Lung microvascular endothelial cell (primary cell): ENCODE measurements around the gene NFIA. TPM values are rescaled to one million over a fixed set of nuclear protein-coding genes. Genes with fewer than 3 reads are reported as not detected.

Experiments
- DNase-seq, 2 donors: peaks; one replicate each; pipeline versions ENCODE4 v3.0.0 to v3.0.0-alpha.2; 2010; ENCODE audit warnings: low read depth in 2 of 2
- total RNA-seq: library from RNA; depleted of rRNA; stranded (reverse); fragments of >200 nt; gene quantifications from 2 replicates; pipeline ENCODE4 v1.2.1, GENCODE V29; 2014

NFIA gene
- total RNA-seq, 1 donor from 2014 or later = 14.3 TPM

DNA sequence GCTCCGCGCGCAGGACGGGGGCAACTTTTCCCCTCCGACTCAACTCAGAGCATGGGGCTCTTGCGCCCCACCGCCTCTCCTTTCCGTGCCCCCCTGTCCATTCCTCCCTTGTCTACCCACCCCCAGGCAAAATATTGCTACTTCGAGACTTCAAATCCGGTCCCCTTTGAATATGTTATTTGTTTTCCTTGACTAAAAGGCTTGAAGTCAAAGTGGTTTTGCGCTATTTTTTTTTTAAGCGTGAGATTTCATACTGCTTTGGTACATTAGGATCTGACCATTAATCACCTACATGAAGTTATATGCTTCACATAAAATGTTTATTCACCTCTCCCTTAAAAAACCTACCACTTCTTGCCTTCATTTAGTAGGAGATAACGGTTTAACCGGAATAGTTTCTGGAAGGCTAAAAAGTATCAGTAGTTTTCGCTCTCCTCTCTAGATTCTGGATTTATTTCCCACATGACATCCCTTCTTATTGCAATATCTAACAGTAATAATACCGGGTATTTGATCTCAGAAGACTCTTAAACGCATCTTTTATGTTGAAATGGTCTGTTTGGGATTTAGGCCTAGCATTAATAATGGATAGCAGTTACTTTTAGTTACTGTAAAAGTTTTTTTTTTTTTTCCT lies 1.6 kb downstream of the NFIA start:
- peak; percentile 41 to 45 for DNase-seq

DNA sequence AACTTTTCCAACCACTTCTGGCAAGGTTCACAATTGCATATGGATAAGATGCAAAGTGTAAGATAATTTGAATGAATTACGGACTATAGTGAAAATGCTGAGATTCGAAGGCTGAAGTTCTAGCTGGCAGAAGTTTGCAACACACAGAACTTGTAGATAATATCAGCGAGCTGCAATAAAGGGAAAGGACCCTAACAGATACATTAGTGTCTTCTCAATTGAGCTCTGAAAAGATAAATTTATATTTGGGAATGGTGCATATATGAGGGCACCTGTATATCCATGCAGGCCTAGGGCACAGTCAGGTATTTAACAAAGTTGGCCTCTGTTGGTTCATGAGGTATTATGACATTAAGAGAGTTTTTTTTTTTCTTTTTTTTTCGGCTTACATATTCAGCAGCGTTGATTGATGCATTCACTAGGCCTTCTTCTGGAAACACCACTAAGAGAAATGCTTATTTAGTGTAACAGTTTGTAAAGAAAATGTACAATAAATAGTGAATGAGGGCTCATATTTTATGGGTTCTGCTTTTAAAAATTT lies 2.2 kb downstream of the NFIA start:
- DNase-seq = peak; percentile 31 to 51

DNA sequence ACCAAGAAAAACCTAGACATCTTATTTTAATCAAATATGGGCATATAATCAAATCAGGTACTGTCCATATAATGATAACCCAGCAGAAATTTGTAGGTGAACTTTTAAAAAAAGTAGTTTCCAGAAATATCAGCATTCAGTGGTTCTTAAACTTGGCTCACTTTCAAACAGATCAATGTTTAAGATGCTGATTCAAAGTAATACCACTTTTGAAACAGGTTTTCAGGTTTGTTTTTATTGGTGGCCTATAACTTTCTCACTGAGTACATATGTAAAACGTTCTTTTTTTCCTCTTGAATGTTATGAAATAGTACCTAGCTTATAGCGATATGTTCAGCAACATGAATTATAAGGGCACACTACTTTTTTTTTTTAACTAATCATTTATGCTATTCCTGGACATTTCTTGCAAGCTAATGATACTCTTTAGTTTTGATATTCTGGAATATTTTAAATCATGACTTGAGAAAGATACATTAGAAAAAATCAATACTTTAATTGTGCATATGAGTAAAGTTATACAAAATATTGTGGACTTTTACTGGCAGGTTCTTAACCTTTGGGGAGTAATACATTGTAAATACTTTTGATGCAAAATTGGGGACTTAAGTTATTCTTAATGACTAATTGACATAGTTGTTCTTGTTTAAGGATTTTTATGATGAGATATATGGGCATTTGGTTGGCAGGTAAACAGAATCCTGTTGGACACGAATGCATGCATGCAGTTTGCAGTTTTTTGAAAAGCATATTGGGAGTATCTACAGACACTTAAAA lies 3.0 kb downstream of the NFIA start:
- no peak for DNase-seq

- DNase-seq = no peak
These were observed 3.8 kb downstream of the NFIA start for GRCh38 chr1:61085983-61086644.

DNA sequence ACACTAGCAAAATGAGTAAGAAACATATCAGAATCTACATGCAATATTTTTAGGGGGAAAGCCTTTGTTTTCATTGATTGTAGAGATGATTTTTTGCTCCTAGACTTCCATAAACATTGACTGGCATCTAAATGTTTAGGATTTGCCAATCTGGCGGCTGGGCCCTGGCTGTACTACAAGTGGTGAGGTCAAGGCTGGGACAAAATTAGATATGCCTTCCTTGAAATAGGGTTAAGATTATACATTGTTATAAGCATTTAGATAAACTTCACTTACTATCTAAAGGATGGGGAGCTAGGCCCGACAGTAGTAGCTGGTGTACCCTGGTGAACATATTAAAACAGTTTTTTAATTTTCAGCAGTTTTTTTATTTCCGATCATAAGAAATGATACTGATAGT lies 5.2 kb downstream of the NFIA start:
- no peak for DNase-seq

DNA sequence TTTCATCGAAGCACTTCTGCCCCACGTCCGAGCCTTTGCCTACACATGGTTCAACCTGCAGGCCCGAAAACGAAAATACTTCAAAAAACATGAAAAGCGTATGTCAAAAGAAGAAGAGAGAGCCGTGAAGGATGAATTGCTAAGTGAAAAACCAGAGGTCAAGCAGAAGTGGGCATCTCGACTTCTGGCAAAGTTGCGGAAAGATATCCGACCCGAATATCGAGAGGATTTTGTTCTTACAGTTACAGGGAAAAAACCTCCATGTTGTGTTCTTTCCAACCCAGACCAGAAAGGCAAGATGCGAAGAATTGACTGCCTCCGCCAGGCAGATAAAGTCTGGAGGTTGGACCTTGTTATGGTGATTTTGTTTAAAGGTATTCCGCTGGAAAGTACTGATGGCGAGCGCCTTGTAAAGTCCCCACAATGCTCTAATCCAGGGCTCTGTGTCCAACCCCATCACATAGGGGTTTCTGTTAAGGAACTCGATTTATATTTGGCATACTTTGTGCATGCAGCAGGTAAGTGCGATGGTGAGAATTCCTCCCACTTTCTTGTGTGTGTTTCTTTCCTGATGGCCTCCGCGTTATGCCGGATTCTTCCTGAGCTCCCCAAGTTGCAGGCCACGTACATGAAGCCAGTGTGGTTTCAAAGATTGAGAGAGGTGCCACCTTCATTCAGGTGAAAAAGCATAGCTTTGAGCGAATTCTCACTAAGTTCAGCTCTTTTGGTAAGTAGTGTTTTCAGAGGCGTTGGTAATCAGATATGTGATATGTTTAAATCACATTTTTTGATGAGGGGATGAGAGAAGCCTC lies 6.0 kb downstream of the NFIA start:
- DNase-seq = no peak

GRCh38 chr1:61089338-61089737 lies 7.0 kb downstream of the NFIA start:
- no peak for DNase-seq

GRCh38 chr1:61089741-61090140 lies 7.4 kb downstream of the NFIA start:
- no peak for DNase-seq

GRCh38 chr1:61090546-61091202 lies 8.3 kb downstream of the NFIA start:
- DNase-seq = no peak

- DNase-seq = no peak
These were observed 9.1 kb downstream of the NFIA start for GRCh38 chr1:61091455-61091854.

DNA sequence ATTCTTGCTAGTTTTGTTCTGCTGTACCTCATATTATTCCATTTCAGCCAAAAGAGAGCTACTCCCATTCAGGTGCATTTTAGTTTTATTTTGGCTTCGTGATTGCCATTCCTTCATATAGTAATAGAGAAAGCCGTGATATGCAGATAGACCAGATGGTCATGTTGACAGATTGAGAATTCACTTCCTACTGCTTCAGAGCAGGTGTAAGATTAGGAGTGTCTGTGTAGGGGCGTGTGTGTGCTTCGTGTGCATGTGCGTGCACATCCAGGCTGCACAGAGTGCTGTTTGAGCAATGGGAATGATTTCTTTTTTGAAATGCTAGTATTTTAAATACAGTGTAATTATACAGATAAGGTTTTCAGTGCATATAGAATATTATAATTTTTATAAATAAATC lies 10.3 kb downstream of the NFIA start:
- no peak for DNase-seq

GRCh38 chr1:61093525-61094137 lies 11.3 kb downstream of the NFIA start:
- DNase-seq = no peak

GRCh38 chr1:61094677-61095469 lies 12.5 kb downstream of the NFIA start:
- DNase-seq = no peak

DNA sequence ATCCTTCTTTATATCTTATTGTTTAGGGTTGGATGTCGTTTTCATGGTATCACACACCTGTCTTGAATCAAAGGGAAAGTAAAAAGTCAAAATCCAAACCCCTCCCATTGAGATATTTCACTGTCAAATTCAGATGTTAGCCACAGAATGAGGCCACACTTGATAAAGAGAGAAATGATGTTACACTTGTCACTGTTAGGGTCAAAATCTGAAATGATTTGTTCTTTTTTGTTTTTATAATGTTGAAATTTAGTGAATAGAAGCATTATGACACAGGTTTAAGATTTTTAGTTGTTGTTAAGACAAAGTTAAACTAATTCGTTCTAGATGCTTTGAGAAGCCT lies 13.1 kb downstream of the NFIA start:
- no peak for DNase-seq

GRCh38 chr1:61097317-61097716 lies 15.0 kb downstream of the NFIA start:
- DNase-seq = peak in 1 of 2 donors; percentile 75

DNA sequence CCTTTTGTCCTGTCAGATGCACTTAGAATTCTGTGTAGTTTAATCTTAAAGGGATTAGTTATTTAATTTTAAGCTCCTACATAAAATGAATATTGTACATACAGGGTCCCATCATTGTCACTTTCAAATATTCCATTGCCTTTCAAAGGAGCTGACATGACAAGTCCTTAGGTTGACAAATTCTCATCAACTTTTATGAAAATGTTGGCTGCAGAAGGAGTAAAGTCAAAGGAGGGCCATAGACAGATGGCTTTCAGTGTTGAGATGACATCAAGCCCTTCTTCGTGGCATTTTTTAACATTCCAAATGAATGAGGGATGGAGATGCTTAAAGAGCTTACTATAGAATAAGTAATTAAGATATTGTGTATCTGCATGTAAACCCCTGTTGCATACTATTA lies 15.4 kb downstream of the NFIA start:
- DNase-seq = no peak

DNA sequence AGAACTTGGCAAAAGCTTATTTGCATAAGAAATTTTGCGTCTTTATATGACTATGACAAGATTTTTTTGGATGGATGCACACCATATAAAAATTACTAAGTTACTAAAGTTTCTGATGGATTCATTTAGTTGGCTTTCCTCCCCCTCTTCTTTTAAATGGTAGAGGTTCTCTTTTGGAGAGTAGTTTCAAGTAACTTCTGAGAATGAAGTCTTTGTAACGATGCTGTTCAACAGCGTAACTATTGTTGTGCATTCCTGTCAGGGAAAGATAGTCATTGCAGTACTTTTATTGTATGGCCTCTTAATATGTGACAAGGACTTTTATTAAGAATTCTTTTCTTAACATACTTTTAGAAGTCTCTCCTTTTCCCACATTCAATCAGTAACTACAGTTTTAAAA lies 16.0 kb downstream of the NFIA start:
- DNase-seq = no peak

GRCh38 chr1:61098906-61099437 lies 16.6 kb downstream of the NFIA start:
- DNase-seq = no peak

GRCh38 chr1:61100578-61100977 lies 18.2 kb downstream of the NFIA start:
- no peak for DNase-seq

DNA sequence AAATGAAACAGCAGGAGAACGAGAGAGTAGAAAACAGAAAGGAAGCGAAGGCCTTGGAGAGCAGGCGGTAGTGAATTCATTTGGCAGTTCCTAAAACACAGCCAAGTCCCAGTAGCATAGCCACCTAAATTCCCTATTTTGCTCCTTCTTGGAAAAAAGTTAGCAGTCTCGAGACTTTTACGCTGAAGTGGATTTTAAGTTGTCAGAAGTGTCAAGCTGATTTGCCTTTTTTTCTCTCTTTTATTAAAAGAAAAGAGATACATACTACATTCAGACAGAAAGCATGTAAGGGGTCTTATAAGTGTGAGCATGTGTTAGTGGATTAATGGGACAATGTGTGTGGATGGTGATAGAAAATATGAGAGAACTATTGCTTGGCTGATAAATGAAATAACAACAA lies 19.2 kb downstream of the NFIA start:
- DNase-seq = no peak
